ENCODE data around the gene UMOD.

The UMOD gene

DNA sequence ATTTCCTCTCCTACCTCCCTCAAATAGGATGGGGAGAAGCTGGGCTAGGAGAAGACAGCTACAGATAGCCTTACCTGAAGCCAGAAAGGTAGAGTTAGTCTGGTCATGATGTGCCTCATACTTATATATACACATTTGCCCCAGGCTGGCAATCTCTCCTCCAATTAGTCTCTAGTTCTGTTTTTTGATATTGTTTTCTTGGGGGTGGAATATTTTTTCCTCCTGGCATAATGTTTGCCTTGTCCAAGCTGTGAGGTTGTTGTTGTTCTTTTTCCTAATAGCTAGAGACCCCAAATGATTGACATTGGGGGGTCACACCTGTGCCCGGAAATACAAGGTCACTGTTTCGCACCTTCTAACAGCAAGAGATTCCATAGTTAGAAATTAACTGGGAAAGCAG is at the start of gene UMOD:
UMOD (minus strand) TSS at position 101 of the 400 bp plus-strand sequence. CDS start 1,978 bp downstream, outside the sequence.
- DNase-seq (ENCODE audit: low read depth), result no peak

DNA sequence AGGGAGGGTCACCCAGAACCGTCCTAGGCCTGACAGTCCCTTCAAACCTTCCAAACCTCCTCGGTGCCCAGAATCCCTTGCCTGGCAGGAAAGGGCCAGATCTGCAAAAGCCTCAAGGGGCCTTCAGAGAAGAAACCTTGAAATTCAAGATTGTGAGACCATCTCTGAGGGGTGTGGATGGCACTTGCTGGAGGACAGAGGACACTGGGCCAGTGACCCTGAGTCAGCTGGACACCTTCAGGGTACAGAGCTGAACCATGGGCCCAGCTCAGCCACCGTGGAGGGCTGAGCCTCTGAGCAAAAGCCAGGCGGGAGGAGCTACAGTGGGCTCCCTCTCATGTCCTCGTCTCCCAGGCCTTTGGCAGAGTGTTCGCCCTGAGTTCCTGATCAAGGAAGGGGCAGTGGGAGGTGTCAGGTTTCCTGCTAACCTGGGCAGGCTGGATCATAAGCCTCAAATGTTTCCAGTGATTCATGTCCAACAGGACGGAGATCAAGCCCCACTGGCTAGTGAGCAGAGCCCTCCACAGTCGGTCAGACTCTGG is 49.0 kb upstream of the UMOD start:
- DNase-seq (ENCODE audit: low read depth), result no peak
- H3K4me3 ChIP-seq (ENCODE audit: low read depth, low read length), result no peak overlapping the region

More for the DNA sequence above, at the start of gene UMOD:
- H3K4me3 ChIP-seq (ENCODE audit: low read depth, low read length), result no peak within 1 kb of the TSS

DNA sequence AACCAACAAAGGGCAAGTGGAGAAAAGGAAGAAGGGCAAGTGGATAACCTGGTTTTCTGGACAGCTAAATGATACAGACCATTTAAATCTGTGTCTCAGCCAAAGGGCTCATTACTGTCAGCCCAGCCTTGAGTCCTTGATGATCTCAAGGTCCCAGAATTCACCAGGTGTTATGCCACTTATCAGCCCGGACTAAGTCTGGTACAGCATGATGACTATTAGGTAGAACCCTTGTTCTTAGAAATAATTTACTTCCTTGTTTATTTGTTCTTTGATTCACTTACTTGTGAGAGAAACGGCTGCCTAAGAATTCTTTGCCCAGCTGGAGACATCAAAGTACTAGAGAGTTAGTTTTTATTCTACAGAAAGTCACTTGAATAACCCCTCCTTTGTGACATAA is 48.6 kb upstream of the UMOD start:
- no peak overlapping the region for H3K4me3 ChIP-seq (ENCODE audit: low read depth, low read length)
- DNase-seq (ENCODE audit: low read depth), result no peak

DNA sequence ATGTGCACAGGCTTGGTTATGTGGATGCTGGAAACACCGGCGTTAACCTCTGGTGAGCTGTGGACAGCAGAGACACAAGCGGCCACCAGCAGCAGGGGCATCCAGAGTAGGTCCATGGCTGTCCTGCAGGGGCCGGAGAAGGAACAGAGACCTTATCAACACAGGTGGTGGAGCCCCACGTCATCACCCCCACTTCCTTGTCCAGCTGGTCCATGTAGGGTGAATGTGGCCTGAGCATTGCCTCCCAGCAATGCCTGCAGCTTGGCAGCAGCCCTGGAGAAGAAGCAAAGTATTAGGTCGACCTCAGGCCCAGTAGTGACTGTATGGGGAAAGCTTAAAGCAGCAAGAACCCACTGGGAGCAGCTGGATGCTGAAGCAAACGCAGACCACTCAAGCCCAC is 46.7 kb upstream of the UMOD start:
- DNase-seq (ENCODE audit: low read depth), result no peak

DNA sequence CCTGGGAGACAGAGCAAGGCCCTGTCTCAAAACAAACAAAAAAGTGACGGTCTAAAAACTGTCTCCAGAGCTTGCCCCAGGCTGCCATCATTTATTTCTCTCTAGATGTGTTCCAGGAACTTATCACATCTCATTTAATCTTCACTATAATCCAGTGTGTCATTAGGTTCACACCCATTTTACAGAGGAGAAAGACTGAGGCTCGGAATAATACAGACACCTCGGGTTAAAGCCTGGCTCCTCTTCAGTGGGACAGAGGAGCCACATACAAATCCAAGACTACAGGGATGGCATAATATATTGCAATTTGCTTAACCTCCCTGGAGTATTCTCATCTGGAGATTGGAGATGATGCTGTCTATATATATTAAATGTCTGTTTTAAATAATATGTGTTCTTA is 46.1 kb upstream of the UMOD start:
- DNase-seq (ENCODE audit: low read depth), result no peak
- no peak overlapping the region for H3K4me3 ChIP-seq (ENCODE audit: low read depth, low read length)

More for the DNA sequence above, 46.7 kb upstream of the UMOD start:
- no peak overlapping the region for H3K4me3 ChIP-seq (ENCODE audit: low read depth, low read length)

DNA sequence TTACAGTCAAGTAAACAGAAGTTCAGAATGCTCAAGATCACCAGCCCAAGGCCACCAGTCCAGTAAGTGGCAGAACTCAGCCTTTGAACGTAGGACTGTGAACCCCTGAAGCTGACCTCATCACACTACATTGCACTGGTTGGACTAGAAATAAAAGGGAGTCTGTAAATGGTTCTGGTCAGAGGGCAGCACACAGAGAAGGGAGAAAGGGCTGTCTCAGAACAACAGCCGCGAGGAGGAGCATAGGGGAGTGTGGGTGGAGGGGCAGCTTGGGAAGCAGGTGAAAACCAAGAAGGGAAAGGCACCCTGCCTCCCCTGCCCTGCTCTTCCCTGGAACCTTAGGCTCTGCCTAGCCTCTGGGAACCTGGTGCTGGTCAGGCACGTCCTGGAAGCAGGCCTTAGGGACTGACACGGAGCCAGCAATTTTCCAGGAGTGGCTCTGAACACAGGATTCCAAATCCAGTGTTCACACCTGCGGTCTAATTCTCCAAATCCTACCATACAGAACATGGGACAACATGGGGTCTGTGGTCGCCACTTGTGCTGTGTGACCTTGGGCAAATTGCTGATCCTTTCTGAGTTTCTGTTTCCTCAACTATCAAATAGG is 45.1 kb upstream of the UMOD start:
- H3K4me3 ChIP-seq (ENCODE audit: low read depth, low read length), result no peak overlapping the region
- DNase-seq (ENCODE audit: low read depth), result no peak

DNA sequence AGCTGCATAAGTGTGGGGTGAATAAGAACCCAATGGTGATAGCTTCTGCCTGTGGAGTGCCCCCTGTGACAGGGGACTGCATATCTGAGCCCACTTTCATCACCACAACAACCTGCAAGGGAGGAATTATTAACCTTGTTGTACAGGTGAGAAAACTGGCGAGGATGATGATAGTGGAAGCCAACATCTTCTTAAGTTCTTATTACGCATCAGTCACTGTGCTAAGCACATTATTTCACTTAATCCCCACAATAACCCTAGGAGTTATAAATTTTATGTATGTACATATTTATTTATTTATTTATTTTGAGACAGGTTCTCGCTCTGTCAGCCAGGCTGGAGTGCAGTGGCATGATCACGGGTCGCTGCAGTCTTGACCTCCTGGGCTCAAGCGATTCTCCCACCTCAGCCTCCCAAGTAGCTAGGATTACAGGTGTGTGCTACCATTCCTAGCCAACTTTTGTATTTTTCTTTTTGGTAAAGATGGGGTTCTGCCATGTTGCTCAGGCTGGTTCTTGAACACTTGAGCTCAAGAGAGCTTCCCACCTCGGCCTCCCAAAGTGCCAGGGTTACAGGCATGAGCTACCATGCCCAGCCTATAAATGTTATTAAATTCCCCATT is 44.4 kb upstream of the UMOD start:
- no peak overlapping the region for H3K4me3 ChIP-seq (ENCODE audit: low read depth, low read length)
- DNase-seq (ENCODE audit: low read depth), result no peak

DNA sequence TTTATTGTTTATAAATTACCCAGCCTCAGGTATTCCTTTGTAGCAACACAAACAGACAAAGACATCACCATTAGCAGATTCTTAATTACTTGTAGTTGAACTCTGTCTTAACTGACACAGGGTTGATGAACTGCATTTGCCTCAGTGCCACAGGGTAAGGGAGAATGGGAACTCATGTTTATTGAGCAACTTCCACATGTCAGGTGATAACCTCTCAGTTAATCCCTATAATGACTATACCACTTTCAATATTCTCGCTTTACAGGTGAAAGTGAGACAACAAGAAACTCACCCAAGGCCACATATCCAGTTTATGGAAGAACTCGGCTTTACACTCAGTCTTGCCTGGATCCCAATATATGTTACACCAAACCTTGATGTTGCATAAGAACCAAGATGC is 43.4 kb upstream of the UMOD start:
- no peak overlapping the region for H3K4me3 ChIP-seq (ENCODE audit: low read depth, low read length)
- DNase-seq (ENCODE audit: low read depth), result no peak

DNA sequence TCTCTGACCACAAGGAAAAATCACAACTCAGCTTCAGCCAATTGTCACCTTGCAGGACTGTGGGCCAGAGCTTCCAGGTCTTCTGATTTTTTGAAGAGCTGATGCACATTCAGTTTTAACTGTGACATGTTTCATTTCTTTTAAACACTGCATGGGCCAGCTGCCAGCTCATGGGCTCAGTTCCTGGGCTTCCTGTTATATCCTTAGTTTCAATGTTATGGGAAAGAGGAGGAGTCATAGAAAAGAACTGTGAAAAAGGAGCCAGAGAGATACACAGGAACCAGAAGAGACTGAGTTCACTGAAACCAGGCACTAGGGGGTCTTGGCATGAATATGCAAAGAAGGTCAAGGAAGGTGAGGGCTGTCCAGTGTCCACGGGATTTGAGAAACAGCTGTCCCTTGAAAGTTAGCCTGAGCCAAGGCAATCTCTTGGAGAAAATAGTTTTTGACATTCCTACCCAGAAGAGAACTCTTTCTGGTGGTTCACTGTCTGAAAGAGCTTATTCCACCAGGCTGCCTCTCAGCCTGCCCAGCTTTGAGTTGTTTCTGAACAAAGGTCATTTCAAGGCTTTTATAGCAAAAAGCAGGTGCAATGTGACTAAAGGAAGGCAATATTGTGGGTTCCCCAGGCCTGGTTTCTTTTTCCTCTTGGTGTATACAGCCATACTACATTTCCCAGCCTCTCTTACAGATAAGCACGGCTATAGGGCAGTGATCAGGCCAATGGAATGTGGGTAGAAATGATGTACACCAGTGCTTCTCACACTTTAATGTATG is 41.5 kb upstream of the UMOD start:
- no peak for DNase-seq (ENCODE audit: low read depth)

DNA sequence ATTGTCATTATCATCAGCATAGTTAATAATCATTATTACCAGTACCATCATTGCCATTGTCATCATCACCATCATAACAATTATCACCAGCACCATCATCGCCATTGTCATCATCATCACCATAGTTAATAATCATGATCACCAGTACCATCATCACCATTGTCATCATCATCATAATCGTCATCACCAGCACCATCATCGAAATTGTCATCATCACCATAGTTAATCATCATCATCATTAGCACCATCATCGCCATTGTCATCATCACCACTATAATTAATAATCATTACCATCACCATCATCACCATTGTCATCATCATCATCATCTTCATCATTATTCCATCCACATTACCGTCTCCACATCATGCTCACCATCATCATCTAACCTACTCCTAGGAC is 38.5 kb upstream of the UMOD start:
- DNase-seq (ENCODE audit: low read depth), result no peak
- H3K4me3 ChIP-seq (ENCODE audit: low read depth, low read length), result no peak overlapping the region

More for the DNA sequence above, 41.5 kb upstream of the UMOD start:
- H3K4me3 ChIP-seq (ENCODE audit: low read depth, low read length), result no peak overlapping the region

DNA sequence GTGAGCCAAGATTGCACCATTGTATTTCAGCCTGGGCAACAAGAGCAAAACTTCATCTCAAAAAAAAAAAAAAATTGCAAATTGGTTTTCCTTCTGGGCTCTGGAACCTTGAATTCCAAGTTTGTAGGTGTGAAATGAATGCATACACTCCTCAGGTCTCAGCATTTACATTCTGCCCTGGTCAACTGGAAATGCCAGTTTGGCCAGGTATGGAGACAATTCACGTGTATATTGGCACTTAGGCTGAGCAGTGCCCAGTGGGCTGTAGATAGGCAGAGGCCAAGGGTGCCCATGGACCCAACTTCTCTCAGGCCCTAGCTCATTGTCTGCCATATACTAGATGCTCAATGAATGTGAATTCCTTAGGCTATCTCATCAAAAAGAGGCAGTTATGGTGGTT is 36.3 kb upstream of the UMOD start:
- H3K4me3 ChIP-seq (ENCODE audit: low read depth, low read length), result no peak overlapping the region
- DNase-seq (ENCODE audit: low read depth), result no peak

DNA sequence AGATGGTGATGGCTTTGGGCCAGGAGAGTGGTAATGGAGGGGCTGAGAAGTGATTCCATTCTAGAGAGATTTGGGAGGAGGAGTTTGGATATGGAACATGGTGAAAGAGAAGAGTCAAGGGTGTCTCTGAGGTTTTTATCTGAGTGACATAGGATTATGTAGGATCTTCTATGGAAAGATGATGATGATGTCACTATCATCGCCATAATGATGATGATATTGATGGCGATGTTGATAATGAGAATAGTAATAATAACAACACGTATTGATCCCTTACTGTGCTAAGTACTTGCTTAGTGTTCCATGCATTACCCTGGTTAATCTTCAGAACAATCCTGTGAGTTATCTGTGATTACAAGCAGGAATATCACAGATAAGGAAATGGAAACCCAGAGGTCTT is 35.5 kb upstream of the UMOD start:
- H3K4me3 ChIP-seq (ENCODE audit: low read depth, low read length), result no peak overlapping the region
- DNase-seq (ENCODE audit: low read depth), result no peak

DNA sequence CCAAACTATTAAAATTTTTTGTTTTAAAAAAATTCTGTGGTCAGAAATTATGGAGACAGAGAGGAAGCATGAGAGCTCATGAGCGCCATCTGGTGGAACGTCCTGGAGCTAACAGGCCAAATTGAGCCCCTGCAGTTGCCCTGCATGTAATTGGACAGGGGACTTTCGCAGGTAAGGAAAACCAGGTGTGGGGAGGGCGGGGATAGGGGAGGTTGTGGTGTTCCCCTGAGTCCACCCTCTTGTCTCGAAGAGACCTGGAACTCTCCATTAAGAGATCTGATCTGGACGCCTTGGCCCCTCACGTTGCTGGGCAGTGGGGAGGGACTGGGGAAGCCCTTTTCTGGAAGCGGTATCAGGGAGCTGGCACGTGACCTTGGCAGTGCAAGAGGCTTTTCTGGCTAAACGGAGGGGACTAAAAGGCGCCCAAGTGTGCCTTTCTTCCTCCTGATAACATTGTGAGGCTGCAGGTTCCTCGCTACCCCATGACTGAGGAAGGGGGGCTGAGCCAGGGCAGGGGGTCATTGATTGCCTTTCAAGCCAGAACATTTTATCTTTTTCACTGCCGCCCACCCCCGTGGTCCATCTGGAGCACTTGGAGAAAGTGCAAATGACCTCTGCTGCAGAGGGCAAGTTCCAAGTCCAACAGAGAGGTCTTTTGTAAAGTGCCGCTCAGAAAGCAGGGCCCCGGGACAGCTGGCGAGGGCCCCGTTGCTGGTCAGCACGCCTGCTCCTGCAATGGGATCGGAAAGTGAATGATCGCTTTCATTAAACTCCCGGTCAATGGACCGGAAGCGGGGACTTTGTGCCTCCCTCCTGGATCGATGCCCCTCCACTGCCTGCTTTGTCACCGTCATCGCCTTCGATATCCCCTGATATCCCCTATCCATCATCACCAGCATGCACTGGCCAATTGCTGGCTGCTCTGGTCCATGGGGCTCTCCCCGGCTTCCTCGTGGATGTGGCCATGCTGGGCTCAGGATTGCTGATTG is 33.6 kb upstream of the UMOD start:
- no peak overlapping the region for H3K4me3 ChIP-seq (ENCODE audit: low read depth, low read length)
- DNase-seq (ENCODE audit: low read depth), result no peak

DNA sequence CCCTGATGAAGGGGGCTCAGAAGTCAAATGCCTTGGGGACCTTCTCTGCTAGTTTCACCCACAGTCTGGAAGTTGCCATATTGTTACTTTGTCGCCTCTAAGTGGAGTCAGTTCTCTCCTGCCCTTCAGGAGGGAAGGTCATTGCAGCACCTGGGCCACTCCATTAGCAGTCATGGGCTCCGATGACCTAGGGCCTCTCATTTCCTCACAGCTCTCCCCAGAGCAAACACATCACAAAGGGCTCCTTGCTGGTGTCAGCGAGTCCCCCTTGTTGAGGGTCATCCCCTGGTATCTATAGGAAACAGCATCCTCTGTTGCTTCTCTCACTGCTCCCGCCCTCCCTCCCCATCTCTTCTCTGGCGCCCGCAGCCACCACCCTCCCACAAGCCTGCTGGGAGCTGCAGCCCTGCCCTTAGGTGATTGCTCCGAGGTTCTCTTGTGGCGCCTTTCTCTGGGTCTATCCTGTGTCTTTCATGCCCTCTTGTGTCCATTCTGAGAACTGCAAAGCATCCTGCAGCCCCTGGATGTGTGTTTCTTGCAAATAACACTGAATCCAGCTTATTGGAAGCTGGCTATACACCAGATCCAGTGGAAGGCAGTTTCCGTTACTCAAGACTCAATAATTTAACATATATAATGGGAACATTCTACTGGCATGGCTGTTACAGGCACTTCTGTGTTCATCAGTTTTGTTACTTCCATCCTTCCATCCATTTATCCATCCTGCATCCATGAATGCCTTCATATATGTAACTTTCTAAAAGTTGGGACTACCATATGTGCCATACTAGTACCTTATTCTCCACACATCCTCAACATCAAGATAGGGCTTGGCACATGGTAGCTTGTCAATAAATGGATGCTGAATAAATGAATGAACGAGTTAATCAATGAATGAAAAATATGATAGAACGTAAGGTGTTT is 30.9 kb upstream of the UMOD start:
- H3K4me3 ChIP-seq (ENCODE audit: low read depth, low read length), result no peak overlapping the region
- peak; percentile 9 for DNase-seq (ENCODE audit: low read depth)

DNA sequence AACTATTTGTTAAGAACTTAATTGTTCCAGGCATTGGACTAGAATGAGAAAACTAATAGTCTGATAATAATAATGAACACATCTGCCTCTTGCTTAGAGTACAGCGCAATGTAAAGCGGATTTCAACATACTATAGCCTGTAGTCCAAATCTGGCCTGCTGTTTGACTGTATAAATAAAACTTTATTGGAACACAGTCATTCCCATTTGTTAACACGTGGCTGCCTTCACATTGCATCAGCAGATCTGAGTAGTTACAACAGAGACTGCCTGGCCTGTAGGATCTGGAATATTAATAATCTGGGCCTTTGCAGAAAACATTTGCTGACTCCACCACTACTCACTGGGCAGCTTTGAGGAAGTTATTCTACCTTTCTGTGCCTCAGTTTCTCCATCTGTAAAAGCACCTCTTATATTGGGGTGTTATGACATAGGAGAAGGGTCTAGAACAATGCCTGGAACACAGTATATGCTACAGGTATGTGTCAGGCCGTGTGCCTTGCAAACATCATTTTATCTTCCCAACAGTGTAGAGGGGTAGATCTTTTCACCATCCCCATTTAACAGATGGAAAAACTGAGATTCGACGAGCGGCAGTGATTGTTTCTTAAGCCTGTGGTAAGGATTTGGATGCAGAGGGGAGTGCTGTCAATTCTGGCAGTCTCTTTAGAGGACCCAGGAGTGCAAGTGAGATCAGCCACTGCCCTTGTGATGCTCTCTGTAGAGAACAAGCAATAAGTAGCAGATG is 29.9 kb upstream of the UMOD start:
- no peak overlapping the region for H3K4me3 ChIP-seq (ENCODE audit: low read depth, low read length)
- DNase-seq (ENCODE audit: low read depth), result no peak

DNA sequence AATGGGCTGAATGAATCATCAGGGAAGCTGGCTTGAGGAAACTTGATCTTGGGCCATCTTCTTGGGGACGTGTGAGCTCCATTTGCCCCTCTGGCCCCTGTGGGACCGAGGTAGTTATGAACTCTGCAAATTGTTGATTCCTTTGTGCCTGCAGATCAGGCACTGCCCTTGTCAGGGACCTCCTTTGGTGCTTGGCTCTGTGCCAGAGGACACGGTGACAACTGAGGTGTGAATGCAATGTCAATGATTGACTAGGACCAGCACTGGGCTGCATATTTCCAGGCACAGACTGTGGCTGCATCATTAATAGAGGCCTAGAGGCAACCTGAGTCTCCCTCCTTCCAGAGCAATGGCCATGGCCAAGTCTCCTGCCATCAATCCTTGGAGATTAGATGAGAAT is 28.3 kb upstream of the UMOD start:
- no peak overlapping the region for H3K4me3 ChIP-seq (ENCODE audit: low read depth, low read length)
- no peak for DNase-seq (ENCODE audit: low read depth)

DNA sequence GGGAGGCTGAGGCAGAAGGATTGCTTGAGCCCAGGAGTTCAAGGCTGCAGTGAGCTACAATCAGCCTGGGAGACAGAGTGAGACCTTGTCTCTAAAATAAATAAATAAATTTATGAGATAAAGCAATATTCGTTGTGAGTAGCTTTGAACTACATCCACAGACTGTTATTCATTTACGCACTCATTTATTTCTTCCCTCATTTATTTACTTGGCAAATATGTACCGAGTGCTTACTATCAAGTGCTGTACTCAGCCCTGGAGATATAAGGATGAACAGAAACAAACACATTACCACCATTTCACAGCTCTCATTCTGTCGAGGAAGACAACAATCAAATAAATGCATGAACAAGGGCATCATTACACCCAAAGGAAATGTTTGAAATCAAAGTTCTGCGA is 24.7 kb upstream of the UMOD start:
- no peak overlapping the region for H3K4me3 ChIP-seq (ENCODE audit: low read depth, low read length)
- no peak for DNase-seq (ENCODE audit: low read depth)

DNA sequence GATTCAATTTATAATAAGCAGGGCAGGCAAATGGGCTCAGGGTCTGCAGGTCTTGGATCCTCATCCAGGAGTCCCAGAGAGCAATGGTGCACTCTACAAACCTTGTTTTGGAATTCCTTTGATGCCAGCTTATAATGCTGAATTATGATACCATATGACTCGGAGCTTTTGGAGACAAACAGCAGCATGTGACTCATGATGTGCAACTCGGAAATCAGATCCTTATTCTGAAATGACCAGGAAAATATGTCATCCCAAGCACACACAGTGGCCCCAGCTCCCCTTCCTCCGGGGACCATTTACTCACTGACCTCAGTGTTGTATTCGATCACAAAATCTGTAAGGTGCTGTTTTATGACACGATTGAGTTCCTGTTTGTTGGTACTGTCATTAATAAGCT is 20.2 kb upstream of the UMOD start:
- DNase-seq (ENCODE audit: low read depth), result no peak
- H3K4me3 ChIP-seq (ENCODE audit: low read depth, low read length), result no peak overlapping the region
